K562 (cell line): ENCODE data around the gene KIAA0513. TPM values are rescaled to one million over a fixed set of nuclear protein-coding genes. Genes with fewer than 3 reads are reported as not detected.

Experiments
- CHD4 ChIP-seq: fragments of 200-600 bp; sonication (generic); IDR thresholded peaks from 3 replicates; pipeline ENCODE4 v1.6.1; 2012; ENCODE audit warnings: low read depth, mild to moderate bottlenecking, mixed read lengths, low read length, inconsistent platforms; ENCODE audit not compliant: insufficient read depth, insufficient replicate concordance, poor library complexity, severe bottlenecking
- EHMT2 ChIP-seq: fragments of 450-650 bp; IDR thresholded peaks from 2 replicates; pipeline ENCODE4 v1.6.1; 2018; ENCODE audit warnings: antibody characterized with exemption
- EWSR1 ChIP-seq: fragments of 450-650 bp; IDR thresholded peaks from 2 replicates; pipeline ENCODE4 v1.6.1; 2018; ENCODE audit warnings: borderline replicate concordance, mild to moderate bottlenecking, low read depth, moderate library complexity; ENCODE audit not compliant: partially characterized antibody
- FOS ChIP-seq: IDR thresholded peaks from 3 replicates; pipeline ENCODE4 v1.6.1; 2011; ENCODE audit not compliant: insufficient read length; ENCODE audit errors: extremely low read depth
- GTF2E2 ChIP-seq: fragments of 200-800 bp; sonication (Bioruptor generic); IDR thresholded peaks from 2 replicates; pipeline ENCODE4 v1.6.1; 2016; ENCODE audit warnings: missing genetic modification characterization, missing compliant biosample characterization
- KAT8 ChIP-seq: fragments of 450-650 bp; IDR thresholded peaks from 2 replicates; pipeline ENCODE4 v1.6.1; 2016; ENCODE audit warnings: low read depth, mild to moderate bottlenecking
- L3MBTL2 ChIP-seq: fragments of 450-650 bp; IDR thresholded peaks from 2 replicates; pipeline ENCODE4 v1.6.1; 2016; ENCODE audit warnings: mild to moderate bottlenecking, moderate library complexity
- LEF1 ChIP-seq: fragments of 450-650 bp; IDR thresholded peaks from 2 replicates; pipeline ENCODE4 v1.6.1; 2016; ENCODE audit warnings: mild to moderate bottlenecking
- MAFG ChIP-seq: fragments of 450-650 bp; conservative IDR thresholded peaks from 2 replicates; pipeline ENCODE4 v1.6.1; 2016; ENCODE audit warnings: missing genetic modification characterization, missing compliant biosample characterization
- MEF2D ChIP-seq: conservative IDR thresholded peaks from 2 replicates; pipeline ENCODE4 v1.6.1; 2016; ENCODE audit warnings: low read depth, missing genetic modification characterization, missing compliant biosample characterization
- MLLT1 ChIP-seq, 2 experiments: fragments of 450-650 bp; IDR thresholded peaks; 2 replicates each; pipeline ENCODE4 v1.6.1; 2016
- NFRKB ChIP-seq: fragments of 450-650 bp; IDR thresholded peaks from 2 replicates; pipeline ENCODE4 v1.6.1; 2016; ENCODE audit warnings: low read depth
- PHF20 ChIP-seq: fragments of 450-650 bp; IDR thresholded peaks from 2 replicates; pipeline ENCODE4 v1.6.1; 2018; ENCODE audit not compliant: partially characterized antibody
- RFX1 ChIP-seq: fragments of 450-650 bp; IDR thresholded peaks from 2 replicates; pipeline ENCODE4 v1.6.1; 2016; ENCODE audit warnings: mild to moderate bottlenecking, moderate library complexity
- SMARCE1 ChIP-seq: fragments of 450-650 bp; IDR thresholded peaks from 2 replicates; pipeline ENCODE4 v1.7.1; 2016; ENCODE audit warnings: mild to moderate bottlenecking
- USF1 ChIP-seq: sonication (generic); formaldehyde crosslinking; IDR thresholded peaks from 2 replicates; pipeline ENCODE4 v1.9.0; 2022; ENCODE audit warnings: mild to moderate bottlenecking, missing genetic modification reagents
- ZBTB49 ChIP-seq: sonication (generic); formaldehyde crosslinking; IDR thresholded peaks from 2 replicates; pipeline ENCODE4 v1.8.0; 2022; ENCODE audit warnings: missing genetic modification reagents, mild to moderate bottlenecking, borderline replicate concordance
- ZFP30 ChIP-seq: fragments of 250-450 bp; sonication (Bioruptor Pico); IDR thresholded peaks from 2 replicates; pipeline ENCODE4 v1.8.0; 2022; ENCODE audit warnings: moderate library complexity, mild to moderate bottlenecking, inconsistent platforms, borderline replicate concordance
- ZNF124 ChIP-seq: sonication (generic); formaldehyde crosslinking; IDR thresholded peaks from 2 replicates; pipeline ENCODE4 v1.8.1; 2022; ENCODE audit warnings: missing genetic modification reagents
- ZNF184 ChIP-seq: sonication (generic); formaldehyde crosslinking; IDR thresholded peaks from 2 replicates; pipeline ENCODE4 v1.5.0; 2020; ENCODE audit warnings: missing genetic modification reagents
- ZNF224 ChIP-seq: sonication (generic); formaldehyde crosslinking; IDR thresholded peaks from 2 replicates; pipeline ENCODE4 v1.8.0; 2022; ENCODE audit warnings: mild to moderate bottlenecking, missing genetic modification reagents
- ZNF232 ChIP-seq: sonication (generic); formaldehyde crosslinking; IDR thresholded peaks from 2 replicates; pipeline ENCODE4 v1.8.0; 2022; ENCODE audit warnings: mild to moderate bottlenecking, missing genetic modification reagents
- ZNF24 ChIP-seq: fragments of 450-650 bp; IDR thresholded peaks from 2 replicates; pipeline ENCODE4 v1.6.1; 2016
- ZNF449 ChIP-seq: fragments of 250-450 bp; sonication (Bioruptor Pico); IDR thresholded peaks from 2 replicates; pipeline ENCODE4 v1.8.0; 2022; ENCODE audit warnings: moderate library complexity, mild to moderate bottlenecking, inconsistent platforms
- ZNF589 ChIP-seq: fragments of 200-800 bp; sonication (Bioruptor generic); IDR thresholded peaks from 2 replicates; pipeline ENCODE4 v1.6.1; 2016; ENCODE audit warnings: low read depth, missing genetic modification characterization, missing compliant biosample characterization
- ZNF830 ChIP-seq: fragments of 250-450 bp; sonication (Bioruptor Pico); IDR thresholded peaks from 2 replicates; pipeline ENCODE4 v1.5.0; 2021; ENCODE audit warnings: mild to moderate bottlenecking
- polyA plus RNA-seq, 8 experiments: library from polyadenylated mRNA; depleted of rRNA in 4 of 8; stranded (reverse) in 5 of 8; unstranded in 3 of 8; fragments of >200 nt; fragmentation: Nextera tagmentation in 2 of 8; fragmentation: Illumina TruSeq in 1 of 8; extraction: Ambion mirVana in 2 of 8; extraction: Trizol in 1 of 8; gene quantifications; 2 replicates each; pipeline versions ENCODE4 v1.2.1 to v1.2.3, GENCODE V29; 2011 to 2014; ENCODE audit warnings: inconsistent platforms in 1 of 8, missing spikeins in 1 of 8
- total RNA-seq, 7 experiments: library from RNA; depleted of rRNA in 6 of 7; stranded (reverse); fragments of >200 nt in 6 of 7; fragmentation: Illumina TruSeq in 2 of 7; extraction: Trizol in 2 of 7; gene quantifications; 2 replicates each; pipeline versions ENCODE4 v1.2.1 to v1.2.3, GENCODE V29; 2011 to 2021; ENCODE audit warnings: low replicate concordance in 1 of 7

KIAA0513 gene
- total and polyA plus RNA-seq, 9 of the 15 experiments (the other 6 are each of a cell fraction or from before 2014, with no cell fraction given): 0.18 to 13.7 (median 10.2) TPM

- TF ChIP-seq ZNF449 (CRISPR knock-in tag) (no peak), FOS (no peak), MEF2D (tag) (no peak), CHD4 (peak; percentile 81), USF1 (CRISPR knock-in tag) (no peak), ZNF224 (no peak), EWSR1 (no peak), KAT8 (no peak), MAFG (no peak), ZNF589 (peak; percentile 46; the same call in 1 of the 2 replicates), ZNF24 (no peak), ZNF830 (no peak; the same call in 1 of the 2 replicates), L3MBTL2 (no peak), ZNF124 (CRISPR knock-in tag) (no peak), NFRKB (no peak), RFX1 (no peak), ZBTB49 (CRISPR knock-in tag) (no peak), ZNF184 (CRISPR knock-in tag) (no peak), EHMT2 (no peak), GTF2E2 (tag) (peak; percentile 88), SMARCE1 (0 out of 2 replicates have a peak, but pooled peaks have one; percentile 45), ZNF232 (CRISPR knock-in tag) (no peak), MLLT1 (IDR thresholded peaks at IDR 0.05) (peak in 1 of 2 experiments; percentile 71; a peak in 2 of 4 replicates), ZFP30 (CRISPR knock-in tag) (no peak), PHF20 (peak; percentile 21), LEF1 (0 out of 2 replicates have a peak, but pooled peaks have one; percentile 0)
Measured at GRCh38 chr16:85011846-85012284, 15.7 kb upstream of the KIAA0513 start (continued).
